Measurements from ENCODE around the gene CCDC92.

The CCDC92 gene, protein sequence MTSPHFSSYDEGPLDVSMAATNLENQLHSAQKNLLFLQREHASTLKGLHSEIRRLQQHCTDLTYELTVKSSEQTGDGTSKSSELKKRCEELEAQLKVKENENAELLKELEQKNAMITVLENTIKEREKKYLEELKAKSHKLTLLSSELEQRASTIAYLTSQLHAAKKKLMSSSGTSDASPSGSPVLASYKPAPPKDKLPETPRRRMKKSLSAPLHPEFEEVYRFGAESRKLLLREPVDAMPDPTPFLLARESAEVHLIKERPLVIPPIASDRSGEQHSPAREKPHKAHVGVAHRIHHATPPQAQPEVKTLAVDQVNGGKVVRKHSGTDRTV

DNA sequence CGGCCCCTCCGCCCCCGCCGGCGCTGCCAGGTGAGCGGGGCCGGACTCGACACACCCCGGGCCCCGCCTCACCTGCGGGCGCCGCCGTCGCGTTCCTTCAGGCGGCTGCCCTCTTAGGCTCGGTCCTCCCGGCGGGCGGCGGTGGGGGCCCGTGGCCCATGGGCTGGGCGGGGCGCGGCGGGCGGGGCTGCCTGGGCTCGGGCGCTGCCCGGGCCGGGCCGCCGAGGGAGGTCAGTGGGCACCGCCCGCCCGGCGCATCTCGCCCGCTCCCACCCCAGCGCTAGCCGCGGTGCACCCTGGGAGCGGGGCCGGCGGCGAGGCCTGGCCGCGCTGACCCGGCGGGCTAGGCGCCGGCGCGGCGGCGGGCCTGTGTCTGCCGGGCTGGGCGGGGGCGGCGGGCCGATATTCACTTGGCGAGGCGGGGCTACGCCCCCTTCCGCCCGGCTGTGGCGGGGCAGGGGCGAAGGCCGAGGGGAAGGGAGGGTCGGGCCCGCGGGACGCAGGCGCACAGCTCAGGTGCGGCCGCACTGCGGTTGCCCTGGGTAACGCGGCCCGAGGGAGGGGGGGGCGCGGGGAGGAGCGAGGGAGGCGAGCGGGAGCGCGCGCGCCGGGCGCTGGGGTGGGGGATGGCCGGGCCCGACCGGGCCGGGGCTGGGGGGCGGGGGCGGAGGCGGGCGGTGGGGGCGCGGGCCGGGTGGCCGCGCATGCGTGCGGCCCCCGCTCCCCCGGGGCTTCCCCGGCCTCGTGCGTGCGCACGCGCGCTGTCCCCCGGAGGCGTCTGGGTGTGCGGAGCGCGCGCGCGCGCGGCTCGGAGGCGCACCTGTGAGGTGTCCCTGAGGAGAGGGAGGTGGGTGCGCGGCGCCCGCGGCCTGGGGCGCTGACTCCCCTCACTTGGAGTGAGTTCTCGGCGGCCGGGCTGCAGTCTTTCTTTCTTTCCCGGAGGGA is at the start of gene CCDC92, which contains the start of gene ZNF664:
Gene CCDC92 (minus strand): TSS at position 375 of the 945 bp plus-strand sequence. CDS start 28,526 bp downstream, outside the sequence.
Gene ZNF664 (plus strand): TSS at position 759 of the 945 bp plus-strand sequence. CDS start 38,930 bp downstream, outside the sequence.
- DNase-seq (ENCODE audit: low read depth) = peak; percentile 35

DNA sequence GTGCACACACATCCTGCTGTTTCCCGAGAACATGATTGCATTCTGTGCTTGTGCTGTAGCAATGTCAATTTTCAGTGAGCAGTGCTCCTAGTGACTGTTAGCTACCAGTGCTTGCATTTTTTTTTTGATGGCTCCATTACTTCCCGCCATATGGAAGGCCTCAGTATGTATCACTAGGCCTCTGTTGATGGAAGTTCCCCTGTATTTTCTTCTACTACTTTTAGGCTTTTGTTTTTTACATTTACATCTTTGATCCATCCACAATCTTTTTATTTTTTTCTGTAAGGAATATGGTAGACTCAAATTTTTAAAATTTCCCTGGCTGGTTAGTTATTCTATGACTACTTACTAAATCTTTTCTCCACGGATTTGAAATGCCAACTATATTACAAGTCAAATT is 49.5 kb upstream of the CCDC92 start:
- no peak for DNase-seq (ENCODE audit: low read depth)

DNA sequence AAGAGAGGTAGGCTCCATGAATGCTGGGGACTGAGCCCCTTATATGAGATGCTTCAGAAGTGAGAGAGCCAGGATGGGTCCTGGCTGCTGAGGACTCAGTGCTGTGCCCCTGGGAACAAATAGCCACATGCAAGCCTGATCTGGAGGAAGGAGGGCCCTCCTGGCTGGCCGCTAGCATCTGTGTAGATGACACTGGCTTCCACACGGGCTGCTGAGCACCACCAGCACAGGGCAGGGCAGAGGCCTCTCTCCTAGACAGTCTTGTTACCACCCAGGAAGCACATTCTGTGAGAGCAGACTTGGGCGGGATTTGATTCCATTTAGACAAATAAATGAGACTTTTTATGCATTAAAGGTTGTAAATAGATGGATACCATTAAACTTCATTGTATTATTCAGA is 48.4 kb upstream of the CCDC92 start:
- DNase-seq (ENCODE audit: low read depth) = no peak

DNA sequence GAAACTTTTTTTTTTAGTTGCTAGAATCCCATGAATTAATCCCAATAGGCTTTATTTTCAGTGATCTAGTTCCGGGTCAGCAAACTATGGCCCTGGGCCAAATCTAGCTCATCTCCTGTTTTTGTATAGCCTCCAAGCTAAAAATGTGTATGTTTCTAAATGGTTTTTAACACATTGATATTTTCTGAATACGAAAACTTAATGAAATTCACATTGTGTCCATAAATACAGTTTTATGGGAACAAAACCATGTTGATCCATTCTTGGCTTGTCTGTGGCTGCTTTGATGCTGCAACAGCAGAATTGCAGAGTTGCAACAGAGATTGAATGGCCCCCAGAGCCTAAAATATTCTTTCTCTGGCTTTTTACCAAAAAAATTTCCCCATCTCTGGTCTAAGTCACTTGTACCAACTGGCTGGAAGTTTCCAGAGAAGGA is 47.9 kb upstream of the CCDC92 start:
- DNase-seq (ENCODE audit: low read depth) = no peak

DNA sequence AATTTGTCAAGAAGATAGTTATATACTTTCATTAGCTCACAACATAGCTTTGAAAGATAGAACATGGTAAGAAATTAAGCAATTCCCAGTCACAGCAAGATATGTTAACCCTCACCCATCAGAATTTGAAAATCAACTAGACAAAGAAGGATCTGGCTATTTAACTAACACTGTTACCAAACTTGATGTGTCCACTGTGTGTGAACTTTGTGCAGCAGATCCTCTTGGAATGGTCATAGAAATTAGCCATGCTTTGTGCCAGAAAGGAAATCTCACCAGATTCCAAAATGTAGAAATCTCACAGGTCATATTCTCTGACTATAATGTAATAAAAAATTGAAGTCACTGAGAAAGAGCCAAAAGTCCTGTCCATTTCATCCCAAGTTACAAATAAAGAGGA is 46.5 kb upstream of the CCDC92 start:
- DNase-seq (ENCODE audit: low read depth) = no peak

DNA sequence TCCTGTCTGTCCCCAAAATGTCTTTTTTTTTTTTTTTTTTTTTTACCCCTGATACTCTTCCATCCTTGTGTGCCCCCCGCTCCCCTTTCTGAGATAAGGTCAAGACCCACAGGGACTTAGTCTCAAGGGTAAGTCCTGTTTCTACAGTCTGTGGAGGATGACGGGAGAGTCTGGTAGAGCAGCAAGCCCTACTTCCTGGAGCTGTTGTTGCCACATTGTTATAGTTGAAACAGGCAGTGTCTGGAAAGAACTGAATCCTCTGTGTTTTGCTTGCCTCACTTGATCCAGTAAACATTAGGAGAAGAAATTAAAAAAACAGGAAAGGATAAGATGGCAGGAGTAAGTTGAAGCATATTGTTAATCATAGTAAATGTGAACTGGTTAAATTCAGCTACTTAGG is 45.9 kb upstream of the CCDC92 start:
- no peak for DNase-seq (ENCODE audit: low read depth)

DNA sequence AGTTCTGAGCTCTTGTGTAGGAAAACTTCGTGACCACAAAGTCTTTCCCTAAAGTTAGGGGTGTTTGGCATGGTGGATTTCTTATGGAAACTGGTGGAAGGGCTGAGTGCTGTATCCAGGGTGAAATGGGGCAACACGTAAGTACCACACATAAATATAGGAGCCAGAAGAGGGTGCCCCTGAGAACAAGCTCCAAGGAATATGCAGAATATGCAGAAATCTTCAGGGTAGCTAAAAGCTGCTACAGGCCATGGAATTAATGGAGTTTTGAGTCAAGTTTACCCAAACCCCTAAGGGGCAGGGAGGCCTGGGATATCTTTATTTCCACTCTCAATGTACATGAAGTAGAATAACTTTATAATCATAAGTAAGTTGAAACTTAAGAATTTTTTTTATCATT is 44.4 kb upstream of the CCDC92 start:
- DNase-seq (ENCODE audit: low read depth) = no peak

DNA sequence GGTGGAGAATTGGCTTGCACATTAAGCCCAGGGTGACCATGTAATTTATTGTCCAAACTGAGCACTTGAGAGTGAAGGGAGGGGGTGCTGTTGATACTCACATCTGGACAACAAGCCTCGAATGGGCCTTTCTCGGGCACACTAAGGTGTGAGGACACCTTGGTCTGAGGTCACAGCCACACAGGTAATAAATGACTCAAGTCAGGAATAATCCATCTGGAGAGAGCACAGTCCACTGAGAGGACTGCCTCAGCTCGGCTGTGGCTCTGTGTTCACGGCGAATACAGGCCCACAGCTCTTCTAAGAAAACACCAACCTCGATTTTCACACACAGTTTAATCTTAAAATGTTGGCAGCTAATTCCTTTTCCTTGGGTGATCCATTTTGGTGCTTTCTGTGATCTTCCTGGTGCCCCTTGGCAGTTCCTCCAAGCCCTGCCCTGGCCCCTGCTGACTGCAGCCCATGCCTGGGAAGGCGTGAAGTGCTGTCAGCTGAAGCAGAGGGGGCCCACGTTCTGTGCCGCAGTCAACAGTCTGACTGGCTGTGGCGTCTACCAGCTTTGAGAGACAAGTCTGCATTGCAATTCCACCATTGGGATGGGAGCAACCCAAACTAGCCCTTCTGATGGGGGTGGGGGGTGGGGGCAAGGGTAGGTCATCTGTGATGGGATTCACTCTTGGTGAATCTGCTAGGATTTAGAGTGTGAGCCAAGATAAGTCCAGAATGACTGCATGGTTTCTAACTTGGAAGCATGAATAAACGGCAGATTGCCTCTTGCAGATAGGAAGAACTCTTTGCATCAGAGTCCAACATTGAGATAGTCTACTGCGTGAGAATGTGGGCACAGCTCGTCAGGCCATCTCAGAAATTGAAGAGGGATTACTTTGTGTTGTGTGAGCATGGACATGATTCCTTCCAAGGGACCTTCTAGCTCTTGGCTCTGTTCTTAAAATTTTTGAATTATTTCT is 43.1 kb upstream of the CCDC92 start:
- no peak for DNase-seq (ENCODE audit: low read depth)

DNA sequence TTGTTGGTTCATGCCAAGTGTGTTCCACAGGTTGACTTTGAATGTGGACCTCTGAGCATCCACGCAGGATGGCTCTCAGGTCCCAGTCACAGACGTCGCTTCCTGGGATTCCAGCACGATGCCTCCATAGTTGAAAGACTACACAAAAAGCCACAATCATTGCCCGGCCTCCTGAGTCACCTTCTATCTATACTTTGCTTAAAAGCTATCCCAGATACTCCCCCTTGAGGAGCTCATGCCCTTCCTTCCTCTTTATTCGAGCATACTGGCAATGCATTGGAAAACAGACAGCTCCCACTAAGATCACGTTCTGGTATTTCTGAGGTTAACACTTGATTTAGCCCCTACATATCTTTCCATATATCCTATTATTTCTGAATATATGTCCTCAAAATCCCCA is 40.4 kb upstream of the CCDC92 start:
- no peak for DNase-seq (ENCODE audit: low read depth)

DNA sequence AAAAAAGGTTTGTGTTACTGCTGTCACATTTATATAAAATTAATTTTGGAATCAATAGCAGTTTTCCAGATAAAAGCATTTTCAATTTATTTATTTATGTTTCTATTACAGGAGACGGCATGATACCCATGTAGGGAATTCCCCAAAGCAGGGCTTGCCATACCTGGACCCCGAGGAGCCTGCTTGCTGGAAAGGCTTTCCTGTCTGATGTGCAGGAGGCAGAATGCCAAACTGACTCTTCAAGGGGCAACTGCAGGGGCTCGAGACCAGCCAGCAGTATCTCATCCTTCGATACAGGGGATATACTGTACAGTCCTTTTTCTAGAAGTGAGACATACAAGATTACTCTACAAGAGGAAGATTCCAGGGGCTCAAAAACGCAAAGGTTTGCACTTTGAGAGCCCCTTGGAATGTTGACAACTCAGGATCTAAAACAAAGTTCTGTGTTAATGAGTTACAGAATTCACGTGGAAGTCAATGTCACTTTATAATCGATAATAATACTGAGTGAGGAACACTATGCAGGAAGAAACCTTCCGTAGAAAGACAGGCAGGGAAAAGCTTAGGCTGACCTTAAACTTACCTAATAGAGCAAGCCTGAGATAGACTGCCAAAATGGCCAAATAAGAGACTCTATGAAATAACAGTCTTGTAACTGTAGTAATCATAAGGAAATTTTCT is 38.9 kb upstream of the CCDC92 start:
- no peak for DNase-seq (ENCODE audit: low read depth)

DNA sequence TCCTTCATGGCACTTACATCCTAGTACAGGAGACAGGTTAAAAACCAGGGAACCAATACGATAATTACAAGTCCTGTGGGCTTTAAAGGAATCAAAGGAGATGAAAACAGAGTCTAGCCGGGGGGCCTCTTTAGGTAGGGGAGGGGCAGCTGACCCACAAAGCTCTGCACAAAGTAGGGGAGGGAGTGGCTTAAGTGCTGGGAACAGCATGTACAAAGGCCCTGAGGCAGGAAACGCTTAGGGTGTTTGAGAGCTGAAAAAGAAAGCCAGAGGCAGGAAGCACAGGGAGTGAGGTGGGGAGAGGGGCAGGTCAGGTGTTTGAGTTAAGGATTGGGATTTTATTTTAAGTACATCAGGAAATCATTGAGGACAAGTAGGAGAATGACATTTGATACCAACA is 38.1 kb upstream of the CCDC92 start:
- DNase-seq (ENCODE audit: low read depth) = no peak

DNA sequence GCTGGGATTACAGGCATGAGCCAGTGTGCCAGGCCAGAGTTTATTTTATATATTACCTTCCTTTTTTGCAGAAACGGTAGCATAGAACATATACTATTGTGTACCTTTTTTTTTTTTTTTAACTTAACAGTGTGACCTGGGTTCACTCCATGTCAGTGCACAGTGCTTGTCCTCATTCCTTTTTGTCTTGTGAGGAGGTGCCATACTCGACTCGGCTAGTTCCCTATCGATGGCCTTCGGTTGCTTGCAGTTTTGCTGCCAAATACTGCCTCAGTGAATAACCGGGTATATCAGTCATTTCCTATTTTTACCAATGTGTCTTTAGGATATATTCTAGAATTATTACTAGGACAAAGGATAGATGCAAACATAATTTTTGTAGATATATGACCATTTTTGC is 37.1 kb upstream of the CCDC92 start:
- DNase-seq (ENCODE audit: low read depth) = no peak

DNA sequence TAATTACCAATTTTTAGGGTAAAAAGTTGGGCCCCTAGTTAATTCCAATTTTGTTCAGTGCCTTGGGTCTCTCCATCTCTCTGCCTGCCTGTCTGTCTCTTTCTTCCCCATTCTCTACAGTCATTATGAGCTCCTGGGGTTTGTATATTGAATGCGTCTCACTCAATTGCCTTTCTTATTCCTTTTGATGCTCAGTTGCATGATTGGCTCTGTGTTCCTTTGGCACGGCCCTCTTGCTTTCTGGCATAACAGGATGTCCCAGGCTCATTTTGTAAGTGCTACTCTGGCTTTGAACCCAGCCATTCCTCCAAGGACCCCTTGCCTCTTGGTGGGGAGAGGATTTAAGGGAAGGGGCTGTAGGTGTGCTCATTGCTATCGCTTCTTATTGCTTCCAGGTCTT is 36.0 kb upstream of the CCDC92 start:
- DNase-seq (ENCODE audit: low read depth) = no peak

DNA sequence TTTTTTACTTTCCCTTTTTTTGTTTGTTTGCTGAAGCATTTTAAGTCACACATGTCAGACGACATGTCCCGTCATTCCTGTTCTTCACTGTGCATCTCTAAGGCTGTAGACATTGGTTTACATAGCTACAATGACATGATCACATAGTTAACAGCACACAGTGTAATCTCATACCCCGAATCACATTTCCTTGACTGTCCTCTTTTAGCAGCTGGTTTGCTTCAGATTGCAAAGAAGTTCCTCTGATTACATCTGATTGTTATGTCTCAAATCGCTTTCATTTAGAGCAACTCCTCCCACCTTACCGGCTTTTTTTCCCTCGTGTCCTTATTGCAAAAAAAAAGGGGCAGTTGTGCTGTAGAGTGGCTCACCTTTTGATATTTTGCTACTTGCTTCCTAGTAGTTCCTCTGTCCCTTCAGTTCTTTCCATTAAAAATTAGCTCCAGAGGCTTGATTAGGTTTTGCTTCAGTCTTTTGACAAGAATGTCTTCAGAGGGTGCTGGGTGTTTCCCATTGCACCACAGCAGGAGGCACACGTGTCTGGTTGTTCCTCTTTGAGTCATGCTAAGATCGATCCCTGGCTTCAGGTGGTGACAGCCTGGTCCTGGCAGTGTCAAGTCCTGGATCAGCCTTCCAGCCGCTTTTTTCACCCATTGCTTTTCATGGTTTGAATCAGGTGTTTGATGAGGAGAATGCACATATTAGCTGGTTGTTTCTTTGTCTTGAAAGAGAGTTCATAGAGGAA is 35.4 kb upstream of the CCDC92 start:
- no peak for DNase-seq (ENCODE audit: low read depth)

DNA sequence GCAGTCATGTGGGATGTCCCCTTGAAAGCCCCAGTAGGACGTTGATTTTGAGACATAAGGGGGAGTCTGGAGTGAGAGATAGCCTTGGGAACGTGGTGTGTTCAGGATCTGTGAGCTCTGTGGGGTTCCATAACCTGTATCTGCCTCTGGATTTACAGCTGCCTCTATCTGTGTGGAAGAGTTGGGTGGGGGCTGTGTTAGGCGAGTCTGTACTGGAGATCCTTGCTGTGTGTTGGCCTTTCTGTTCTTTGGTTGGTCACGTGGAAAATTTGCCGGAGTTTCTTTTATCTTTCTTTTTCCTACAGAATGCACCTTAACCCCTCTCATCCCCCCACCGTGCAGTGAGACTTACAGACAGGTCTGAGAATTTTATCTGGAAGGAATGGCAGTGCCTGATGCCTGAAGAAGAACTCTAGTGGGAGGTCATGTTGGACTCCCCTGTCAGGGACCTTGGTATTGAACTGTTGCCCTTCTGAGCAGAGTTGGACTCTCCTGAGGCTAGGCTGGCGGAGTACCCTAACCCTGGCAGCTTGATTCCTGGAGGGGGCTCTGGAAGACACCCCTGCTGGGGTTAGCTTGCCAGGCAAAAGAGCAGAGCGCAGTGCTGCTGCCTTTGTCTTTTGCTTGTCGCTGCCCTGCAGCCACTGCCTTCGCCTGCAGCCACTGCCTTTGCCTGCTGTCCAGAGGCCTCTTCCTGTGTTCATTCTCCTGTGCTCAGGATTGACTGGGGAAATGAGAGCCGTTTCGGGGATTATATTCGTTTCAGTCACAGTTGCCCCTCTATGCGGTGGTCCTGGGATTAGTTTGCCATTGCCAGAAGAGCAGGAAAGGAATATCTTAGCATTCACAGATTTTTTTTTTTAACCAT is 34.4 kb upstream of the CCDC92 start:
- no peak for DNase-seq (ENCODE audit: low read depth)

DNA sequence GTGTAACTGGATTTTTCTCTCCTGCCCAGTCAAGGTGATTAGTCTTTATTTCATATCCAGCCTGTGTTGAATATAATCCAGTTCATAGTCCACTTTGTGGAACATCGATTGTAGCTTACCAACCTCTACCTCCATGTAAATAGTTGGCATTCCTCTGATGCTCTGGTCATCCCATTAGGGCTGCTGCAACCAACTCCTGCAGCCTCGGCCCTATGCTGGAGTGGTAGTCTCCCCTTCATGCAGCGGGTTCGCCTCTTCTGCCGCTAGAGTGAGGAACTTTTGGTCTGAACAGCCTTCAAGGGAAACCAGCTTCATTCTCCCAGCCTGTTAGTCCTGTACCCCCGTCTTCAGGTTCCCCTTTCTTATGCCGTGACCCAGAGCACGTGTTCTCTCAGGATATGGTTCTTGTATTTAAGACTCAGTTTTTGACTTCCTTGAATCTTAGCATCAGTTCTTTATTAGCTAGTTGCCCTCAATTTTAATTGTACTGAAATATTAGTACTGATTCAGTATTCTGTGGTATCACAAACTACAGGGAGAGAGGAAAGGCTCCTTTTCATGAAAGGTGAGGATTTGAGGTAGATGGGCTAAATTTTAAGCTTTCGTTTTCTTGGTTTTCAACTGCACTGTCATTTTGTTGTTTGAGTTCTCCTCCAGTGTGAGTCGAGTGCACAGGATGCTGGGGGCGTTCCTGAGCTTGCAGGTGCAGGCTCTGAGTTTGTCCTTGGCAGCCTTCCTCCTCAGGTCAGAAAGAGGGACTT is 33.6 kb upstream of the CCDC92 start:
- DNase-seq (ENCODE audit: low read depth) = no peak

DNA sequence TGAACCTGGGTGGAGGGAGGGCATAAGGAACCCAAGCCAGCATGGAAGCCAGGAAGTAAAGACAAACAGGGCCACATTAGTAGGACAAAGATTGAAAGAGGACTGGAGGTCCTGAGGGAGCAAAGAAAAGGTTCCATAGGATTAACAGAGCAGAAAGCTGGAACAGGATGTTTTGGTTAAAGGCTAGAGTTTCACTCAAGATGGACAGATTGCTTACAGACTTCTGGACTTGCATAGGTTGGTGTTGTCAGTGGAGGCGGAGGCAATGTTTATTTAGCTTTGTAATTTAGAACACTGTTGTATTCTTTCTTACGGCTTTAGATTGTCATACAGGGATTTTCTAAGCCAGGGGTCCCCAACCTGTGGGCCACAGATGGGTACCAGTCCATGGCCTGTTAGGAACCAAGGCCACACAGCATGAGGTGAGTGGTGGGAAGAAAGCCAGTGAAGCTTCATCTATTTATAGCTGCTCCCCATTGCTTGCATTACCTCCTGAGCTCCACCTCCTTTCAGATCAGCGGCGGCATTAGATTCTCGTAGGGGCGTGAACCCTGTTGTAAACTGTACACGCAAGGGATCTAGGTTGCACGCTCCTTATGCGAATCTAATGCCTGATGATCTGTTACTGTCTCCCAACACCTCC is 31.7 kb upstream of the CCDC92 start:
- no peak for DNase-seq (ENCODE audit: low read depth)

DNA sequence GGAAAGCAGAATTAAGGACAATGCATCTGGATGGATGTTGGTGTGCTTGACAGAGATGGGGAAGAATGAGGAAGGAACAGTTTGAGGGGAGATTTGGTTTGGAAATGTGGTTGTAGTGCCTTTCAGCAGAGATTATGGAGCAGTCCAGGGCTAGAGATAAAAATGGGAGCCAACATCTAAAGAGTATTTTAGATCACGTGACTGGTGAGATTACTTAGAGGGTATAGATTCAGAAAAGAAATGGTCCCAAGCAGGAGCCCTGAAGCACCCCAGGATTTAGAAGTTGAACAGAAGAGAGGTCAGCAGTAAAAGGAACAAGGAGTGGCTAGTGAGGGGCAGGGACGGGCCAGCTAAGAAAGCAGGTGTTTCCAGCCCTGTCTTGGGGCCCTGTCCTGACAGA is 30.0 kb upstream of the CCDC92 start:
- no peak for DNase-seq (ENCODE audit: low read depth)

Measured in HS-27A (cell line).